IMR-90 (cell line): ENCODE data around the gene SLC6A6.
"Not testable (repeated sequence)": the region's sequence is repeated elsewhere in the genome, so short reads cannot be mapped to it uniquely, and the experiment has no call there.

Source experiments
- CEBPB ChIP-seq: IDR thresholded peaks from 2 replicates; pipeline ENCODE4 v1.6.1; 2012; ENCODE audit warnings: low read depth, low read length, improper control_type of control experiment
- MAFK ChIP-seq: IDR thresholded peaks from 2 replicates; pipeline ENCODE4 v1.6.1; 2012; ENCODE audit warnings: low read depth, low read length, improper control_type of control experiment
- MXI1 ChIP-seq: IDR thresholded peaks from 2 replicates; pipeline ENCODE4 v1.6.1; 2012; ENCODE audit warnings: low read depth, mild to moderate bottlenecking, low read length, moderate library complexity, borderline replicate concordance
- NFE2L2 ChIP-seq: fragments of 150-350 bp; IDR thresholded peaks from 2 replicates; pipeline ENCODE4 v1.6.1; 2016; ENCODE audit warnings: low read depth, mild to moderate bottlenecking, low read length
- POLR2A ChIP-seq: IDR thresholded peaks from 2 replicates; pipeline ENCODE4 v1.6.1; 2012; ENCODE audit warnings: mild to moderate bottlenecking, low read depth, low read length
- USF2 ChIP-seq: fragments of 150-350 bp; IDR thresholded peaks from 2 replicates; pipeline ENCODE4 v1.6.1; 2017; ENCODE audit warnings: mild to moderate bottlenecking, antibody characterized with exemption, low read length, low read depth
- TF ChIP-seq, protein P1 (sequence below): conservative IDR thresholded peaks from 2 replicates; pipeline ENCODE4 v1.5.1; 2012; ENCODE audit warnings: mild to moderate bottlenecking, low read depth, low read length, improper control_type of control experiment

- TF ChIP-seq, protein P1, sequence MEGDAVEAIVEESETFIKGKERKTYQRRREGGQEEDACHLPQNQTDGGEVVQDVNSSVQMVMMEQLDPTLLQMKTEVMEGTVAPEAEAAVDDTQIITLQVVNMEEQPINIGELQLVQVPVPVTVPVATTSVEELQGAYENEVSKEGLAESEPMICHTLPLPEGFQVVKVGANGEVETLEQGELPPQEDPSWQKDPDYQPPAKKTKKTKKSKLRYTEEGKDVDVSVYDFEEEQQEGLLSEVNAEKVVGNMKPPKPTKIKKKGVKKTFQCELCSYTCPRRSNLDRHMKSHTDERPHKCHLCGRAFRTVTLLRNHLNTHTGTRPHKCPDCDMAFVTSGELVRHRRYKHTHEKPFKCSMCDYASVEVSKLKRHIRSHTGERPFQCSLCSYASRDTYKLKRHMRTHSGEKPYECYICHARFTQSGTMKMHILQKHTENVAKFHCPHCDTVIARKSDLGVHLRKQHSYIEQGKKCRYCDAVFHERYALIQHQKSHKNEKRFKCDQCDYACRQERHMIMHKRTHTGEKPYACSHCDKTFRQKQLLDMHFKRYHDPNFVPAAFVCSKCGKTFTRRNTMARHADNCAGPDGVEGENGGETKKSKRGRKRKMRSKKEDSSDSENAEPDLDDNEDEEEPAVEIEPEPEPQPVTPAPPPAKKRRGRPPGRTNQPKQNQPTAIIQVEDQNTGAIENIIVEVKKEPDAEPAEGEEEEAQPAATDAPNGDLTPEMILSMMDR, result not testable (repeated sequence)
- TF ChIP-seq MXI1, USF2, POLR2A, NFE2L2, MAFK, CEBPB: not testable (repeated sequence)
Measured at GRCh38 chr3:14515526-14515925, 113.1 kb downstream of the SLC6A6 start.
